IPS-18c (cell line): ENCODE results near the gene ERGIC1.

Experiments
- H3K4me3 ChIP-seq: 2 replicates; pipeline ENCODE4 v1.7.0; 2013; ENCODE audit warnings: low read depth, mild to moderate bottlenecking, low read length, moderate library complexity; ENCODE audit not compliant: insufficient read depth
- H3K9me3 ChIP-seq: one replicate; pipeline ENCODE4 v1.6.1; 2013; ENCODE audit warnings: mild to moderate bottlenecking, low read length, moderate library complexity; ENCODE audit not compliant: control insufficient read depth, insufficient read depth

Gene ERGIC1

GRCh38 chr5:172867761-172868435 lies 33.8 kb downstream of the ERGIC1 start:
- H3K9me3 ChIP-seq, result no peaks in the 10 kb centered on the region
- no peak overlapping the region for H3K4me3 ChIP-seq

GRCh38 chr5:172868436-172868923 lies 34.4 kb downstream of the ERGIC1 start:
- no peaks in the 10 kb centered on the region for H3K9me3 ChIP-seq
- no peak overlapping the region for H3K4me3 ChIP-seq

- H3K4me3 ChIP-seq, result no peak overlapping the region
- no peaks in the 10 kb centered on the region for H3K9me3 ChIP-seq
These were observed 35.0 kb downstream of the ERGIC1 start for GRCh38 chr5:172868924-172869591.

GRCh38 chr5:172869691-172870090 lies 35.6 kb downstream of the ERGIC1 start:
- H3K4me3 ChIP-seq, result no peak overlapping the region
- no peaks in the 10 kb centered on the region for H3K9me3 ChIP-seq

GRCh38 chr5:172870291-172870714 lies 36.3 kb downstream of the ERGIC1 start:
- Histone ChIP-seq H3K4me3 (no peak overlapping the region), H3K9me3 (no peaks in the 10 kb centered on the region)

- no peak overlapping the region for H3K4me3 ChIP-seq
- H3K9me3 ChIP-seq, result no peaks in the 10 kb centered on the region
These were observed 36.8 kb downstream of the ERGIC1 start for GRCh38 chr5:172870715-172871461.

GRCh38 chr5:172871536-172871935 lies 37.5 kb downstream of the ERGIC1 start:
- no peak overlapping the region for H3K4me3 ChIP-seq
- no peaks in the 10 kb centered on the region for H3K9me3 ChIP-seq

- no peaks in the 10 kb centered on the region for H3K9me3 ChIP-seq
- H3K4me3 ChIP-seq, result no peak overlapping the region
These were observed 37.9 kb downstream of the ERGIC1 start for GRCh38 chr5:172871982-172872381.

GRCh38 chr5:172872997-172873491 lies 39.0 kb downstream of the ERGIC1 start:
- Histone ChIP-seq H3K9me3 (no peaks in the 10 kb centered on the region), H3K4me3 (no peak overlapping the region)

- H3K9me3 ChIP-seq, result no peaks in the 10 kb centered on the region
- no peak overlapping the region for H3K4me3 ChIP-seq
These were observed 39.5 kb downstream of the ERGIC1 start for GRCh38 chr5:172873513-172873912.

GRCh38 chr5:172874647-172875504 lies 40.8 kb downstream of the ERGIC1 start:
- H3K9me3 ChIP-seq, result no peaks in the 10 kb centered on the region
- H3K4me3 ChIP-seq, result no peak overlapping the region

GRCh38 chr5:172875505-172876279 lies 41.6 kb downstream of the ERGIC1 start:
- no peaks in the 10 kb centered on the region for H3K9me3 ChIP-seq
- no peak overlapping the region for H3K4me3 ChIP-seq

GRCh38 chr5:172876578-172876977 lies 42.5 kb downstream of the ERGIC1 start:
- H3K9me3 ChIP-seq, result peaks cover under 1% of the 10 kb centered on the region

GRCh38 chr5:172877466-172878260 lies 43.6 kb downstream of the ERGIC1 start:
- H3K4me3 ChIP-seq, result no peak overlapping the region
- peaks cover 6% of the 10 kb centered on the region for H3K9me3 ChIP-seq

More at GRCh38 chr5:172876578-172876977, 42.5 kb downstream of the ERGIC1 start:
- no peak overlapping the region for H3K4me3 ChIP-seq

- Histone ChIP-seq H3K4me3 (no peak overlapping the region), H3K9me3 (peaks cover 7% of the 10 kb centered on the region)
These were observed 44.5 kb downstream of the ERGIC1 start for GRCh38 chr5:172878585-172878932.
